Right lobe of liver (tissue), 6 donors: ENCODE measurements around the gene YPEL5. TPM values are rescaled to one million over a fixed set of nuclear protein-coding genes. Genes with fewer than 3 reads are reported as not detected.
A peak's percentile ranks its signal among the peaks of the same experiment; 100 is the strongest.

Experiments
- ATAC-seq, 4 donors: fragments of 200-7000 bp; cut with Tn5 transposase; one replicate each; pipeline ENCODE4 v1.9.1; 2020; ENCODE audit warnings: mild to moderate bottlenecking in 4 of 4, moderate library complexity in 4 of 4
- DNase-seq, 3 donors: peaks; one replicate each; pipeline ENCODE4 v3.0.0-alpha.2; 2020
- H3K27ac ChIP-seq, 3 donors: fragments of 200-600 bp; one replicate each; pipeline ENCODE4 v1.8.0; 2022
- H3K27me3 ChIP-seq, 2 donors: fragments of 200-600 bp; one replicate each; pipeline ENCODE4 v1.8.0; 2022
- H3K36me3 ChIP-seq, 4 donors: fragments of 200-600 bp; sonication (generic) in 1 of 4; one replicate each; pipeline versions ENCODE4 v1.5.1 to v1.8.0; 2017 to 2022; ENCODE audit warnings: control low read depth in 1 of 4
- H3K4me1 ChIP-seq, 4 donors: fragments of 200-600 bp; sonication (generic) in 1 of 4; one replicate each; pipeline versions ENCODE4 v1.5.1 to v1.8.0; 2017 to 2022; ENCODE audit warnings: control low read depth in 1 of 4
- H3K4me3 ChIP-seq, 3 donors: fragments of 200-600 bp; one replicate each; pipeline ENCODE4 v1.8.0; 2022
- H3K9me3 ChIP-seq, 4 donors: fragments of 200-600 bp; sonication (generic) in 1 of 4; one replicate each; pipeline versions ENCODE4 v1.5.1 to v1.8.0; 2017 to 2022; ENCODE audit warnings: control low read depth in 1 of 4
- CTCF ChIP-seq, 4 donors: fragments of 200-600 bp in 3 of 4; fragments of 450-650 bp in 1 of 4; IDR thresholded peaks; one replicate each; pipeline versions ENCODE4 v1.5.1 to v1.8.0; 2016 to 2022; ENCODE audit warnings: antibody characterized with exemption in 4 of 4, mild to moderate bottlenecking in 2 of 4
- POLR2A ChIP-seq: fragments of 450-650 bp; IDR thresholded peaks from one replicate; pipeline ENCODE4 v1.6.1; 2017; ENCODE audit warnings: antibody characterized with exemption, mild to moderate bottlenecking
- WGBS: methylation state at CpG from one replicate; pipeline ENCODE4 v1.1.6; 2018; ENCODE audit warnings: low coverage, low lambda C conversion rate; ENCODE audit not compliant: insufficient coverage; ENCODE audit errors: missing lambda C conversion rate; 5-methylcytosine and 5-hydroxymethylcytosine counted together
- intact Hi-C, 2 donors: fragments of 100-400 bp; cut with DNase I; formaldehyde crosslinking; loops; one replicate each; pipeline versions ENCODE4 v1.11.2 to v1.14.1; 2022
- total RNA-seq, 6 experiments: library from RNA; depleted of rRNA in 2 of 6; stranded (reverse); fragments of >200 nt in 2 of 6; fragmentation: NEBNext Ultra II Directional in 3 of 6; extraction: Animal tissue kit (Norgen Biotek cat#: 25700) in 3 of 6; gene quantifications; one replicate each; pipeline versions ENCODE4 v1.1.0 to v1.2.4, GENCODE V29; 2016 to 2023
- donor health status: DM: no; HTN: yes; CAD: no.
- donor health status: DM: no; HTN: no; CAD: no.
- donor health status: DM: no; HTN: no; CAD: no.
- donor health status: DM: no; HTN: yes; CAD: no.
- donor health status: DM: no; HTN: yes; CAD: no.

YPEL5 gene
- total RNA-seq, 6 experiments from 2014 or later, result 22.7 to 49.2 (median 39.6) TPM

DNA sequence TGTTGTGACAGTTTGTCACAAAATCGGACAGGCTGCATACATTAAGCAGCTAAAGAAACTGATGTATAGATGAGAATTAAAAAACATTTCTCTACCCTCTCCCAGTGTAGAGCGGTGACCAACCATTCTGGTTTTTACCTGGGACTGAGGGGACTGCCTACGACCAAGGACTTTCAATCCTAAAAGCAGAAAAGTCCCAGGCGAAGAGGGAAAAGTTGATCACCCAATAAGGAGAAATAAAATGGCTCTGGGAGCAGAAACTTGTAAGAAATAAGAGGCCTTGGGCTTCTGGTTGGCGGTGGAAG lies 30.9 kb upstream of the YPEL5 start:
- intact Hi-C loops, result no loop called here
- DNase-seq (no peak), ATAC-seq (no peak)
- 58% methylated on average over 5 of the region's 5 CpGs for WGBS
- Histone ChIP-seq H3K27ac (no peak overlapping the region), H3K9me3 (no peaks in the 10 kb centered on the region), H3K27me3 (no peaks in the 10 kb centered on the region), H3K4me1 (no peaks in the 10 kb centered on the region), H3K36me3 (no peaks in the 10 kb centered on the region), H3K4me3 (no peak overlapping the region)
- no peak for TF ChIP-seq CTCF (IDR thresholded peaks at IDR 0.05)
- no peak for TF ChIP-seq POLR2A

- H3K4me3 ChIP-seq, result no peak overlapping the region
- no peak for TF ChIP-seq POLR2A
- no peak for TF ChIP-seq CTCF (IDR thresholded peaks at IDR 0.05)
- peaks cover 0 to 3% (median 0%) of the 10 kb centered on the region in 4 donors for H3K4me1 ChIP-seq
- WGBS, result 60% methylated on average over 1 of the region's 3 CpGs
- no peaks in the 10 kb centered on the region for H3K36me3 ChIP-seq
- ATAC-seq, result no peak
- H3K9me3 ChIP-seq, result no peaks in the 10 kb centered on the region
- H3K27me3 ChIP-seq, result no peaks in the 10 kb centered on the region
- H3K27ac ChIP-seq, result no peak overlapping the region
- no peak for DNase-seq
- intact Hi-C loops, result no loop called here
These were observed 24.4 kb upstream of the YPEL5 start for GRCh38 chr2:30122362-30122761.

GRCh38 chr2:30127016-30127893 lies 19.6 kb upstream of the YPEL5 start:
- ATAC-seq, result peak in 1 of 4 donors; percentile 69

GRCh38 chr2:30134582-30134981 lies 12.2 kb upstream of the YPEL5 start:
- WGBS, result 77% methylated on average over 5 of the region's 5 CpGs
- no peaks in the 10 kb centered on the region for H3K4me1 ChIP-seq

More at GRCh38 chr2:30127016-30127893, 19.6 kb upstream of the YPEL5 start:
- no peaks in the 10 kb centered on the region for H3K27me3 ChIP-seq
- peaks cover 0 to 3% (median 0%) of the 10 kb centered on the region in 4 donors for H3K4me1 ChIP-seq
- DNase-seq, result no peak
- no peak for TF ChIP-seq CTCF (IDR thresholded peaks at IDR 0.05)
- TF ChIP-seq POLR2A, result no peak
- H3K27ac ChIP-seq, result no peak overlapping the region
- intact Hi-C loops, result no loop called here
- H3K36me3 ChIP-seq, result no peaks in the 10 kb centered on the region
- WGBS, result 77% methylated on average over 9 of the region's 9 CpGs
- no peaks in the 10 kb centered on the region for H3K9me3 ChIP-seq
- H3K4me3 ChIP-seq, result no peak overlapping the region

More at GRCh38 chr2:30134582-30134981, 12.2 kb upstream of the YPEL5 start:
- DNase-seq (no peak), ATAC-seq (no peak)
- no peaks in the 10 kb centered on the region for H3K9me3 ChIP-seq
- H3K27ac ChIP-seq, result no peak overlapping the region
- no peaks in the 10 kb centered on the region for H3K27me3 ChIP-seq
- TF ChIP-seq CTCF (IDR thresholded peaks at IDR 0.05) (no peak), POLR2A (no peak)
- H3K4me3 ChIP-seq, result no peak overlapping the region
- intact Hi-C loops, result no loop called here
- no peaks in the 10 kb centered on the region for H3K36me3 ChIP-seq
